CD4-positive, alpha-beta T cell treated with Interleukin-6 for 4 hours (primary cell): ENCODE results near the gene P2RY1.
"Not testable (repeated sequence)": the region's sequence is repeated elsewhere in the genome, so short reads cannot be mapped to it uniquely, and the experiment has no call there.

Experiments used
- DNase-seq: peaks from one replicate; pipeline ENCODE4 v3.0.0-alpha.2; 2020; ENCODE audit warnings: mixed read lengths

Gene P2RY1

GRCh38 chr3:152841131-152841530 is 6.2 kb downstream of the P2RY1 start:
- DNase-seq, result no peak

GRCh38 chr3:152842413-152842812 is 7.5 kb downstream of the P2RY1 start:
- DNase-seq, result no peak

- no peak for DNase-seq
Measured at GRCh38 chr3:152843955-152844354, 9.0 kb downstream of the P2RY1 start.

- not testable (repeated sequence) for DNase-seq
Measured at GRCh38 chr3:152846572-152847202, 11.8 kb downstream of the P2RY1 start.

- not testable (repeated sequence) for DNase-seq
Measured at GRCh38 chr3:152847599-152847998, 12.7 kb downstream of the P2RY1 start.

- DNase-seq, result no peak
Measured at GRCh38 chr3:152849996-152850578, 15.2 kb downstream of the P2RY1 start.

- DNase-seq, result no peak
Measured at GRCh38 chr3:152853196-152853595, 18.3 kb downstream of the P2RY1 start.

GRCh38 chr3:152857082-152857481 is 22.2 kb downstream of the P2RY1 start:
- no peak for DNase-seq

GRCh38 chr3:152858170-152858800 is 23.4 kb downstream of the P2RY1 start:
- no peak for DNase-seq

- DNase-seq, result no peak
Measured at GRCh38 chr3:152860736-152861135, 25.8 kb downstream of the P2RY1 start.

- no peak for DNase-seq
Measured at GRCh38 chr3:152865668-152866245, 30.8 kb downstream of the P2RY1 start.

GRCh38 chr3:152870027-152870426 is 35.1 kb downstream of the P2RY1 start:
- no peak for DNase-seq

GRCh38 chr3:152873314-152873713 is 38.4 kb downstream of the P2RY1 start:
- DNase-seq, result not testable (repeated sequence)

GRCh38 chr3:152874896-152875749 is 40.2 kb downstream of the P2RY1 start:
- no peak for DNase-seq

- no peak for DNase-seq
Measured at GRCh38 chr3:152879130-152879789, 44.3 kb downstream of the P2RY1 start.

- no peak for DNase-seq
Measured at GRCh38 chr3:152879790-152880174, 44.9 kb downstream of the P2RY1 start.

GRCh38 chr3:152885076-152885475 is 50.1 kb downstream of the P2RY1 start:
- DNase-seq, result no peak
